Epidermal melanocyte (primary cell): ENCODE data around the gene ZNF423.

Experiments used
- DNase-seq: peaks from one replicate; pipeline ENCODE4 v3.0.0; 2011; ENCODE audit warnings: low spot score; ENCODE audit not compliant: insufficient read length

ZNF423 gene

GRCh38 chr16:49727611-49728010 is 128.3 kb downstream of the ZNF423 start:
- DNase-seq, result no peak

- DNase-seq, result no peak
Measured at GRCh38 chr16:49726155-49726554, 129.8 kb downstream of the ZNF423 start.

GRCh38 chr16:49725651-49726050 is 130.3 kb downstream of the ZNF423 start:
- no peak for DNase-seq

- DNase-seq, result no peak
Measured at GRCh38 chr16:49724774-49725173, 131.1 kb downstream of the ZNF423 start.

- DNase-seq, result no peak
Measured at GRCh38 chr16:49723310-49723709, 132.6 kb downstream of the ZNF423 start.

- no peak for DNase-seq
Measured at GRCh38 chr16:49720225-49720624, 135.7 kb downstream of the ZNF423 start.

GRCh38 chr16:49717689-49718088 is 138.2 kb downstream of the ZNF423 start:
- DNase-seq, result no peak

- DNase-seq, result no peak
Measured at GRCh38 chr16:49716339-49716934, 139.5 kb downstream of the ZNF423 start.

- no peak for DNase-seq
Measured at GRCh38 chr16:49713770-49714169, 142.1 kb downstream of the ZNF423 start.

GRCh38 chr16:49712542-49712941 is 143.4 kb downstream of the ZNF423 start:
- no peak for DNase-seq

GRCh38 chr16:49712106-49712505 is 143.8 kb downstream of the ZNF423 start:
- DNase-seq, result no peak

- DNase-seq, result no peak
Measured at GRCh38 chr16:49709057-49709456, 146.9 kb downstream of the ZNF423 start.

- DNase-seq, result no peak
Measured at GRCh38 chr16:49708491-49708890, 147.4 kb downstream of the ZNF423 start.

- DNase-seq, result no peak
Measured at GRCh38 chr16:49706620-49707355, 149.1 kb downstream of the ZNF423 start.

GRCh38 chr16:49704586-49705155 is 151.2 kb downstream of the ZNF423 start:
- DNase-seq, result no peak

GRCh38 chr16:49703483-49703882 is 152.4 kb downstream of the ZNF423 start:
- DNase-seq, result no peak

- no peak for DNase-seq
Measured at GRCh38 chr16:49701789-49702494, 154.0 kb downstream of the ZNF423 start.

- no peak for DNase-seq
Measured at GRCh38 chr16:49701065-49701685, 154.7 kb downstream of the ZNF423 start.

- no peak for DNase-seq
Measured at GRCh38 chr16:49700251-49701064, 155.5 kb downstream of the ZNF423 start.

GRCh38 chr16:49699841-49700175 is 156.1 kb downstream of the ZNF423 start:
- DNase-seq, result no peak
